NCI-H446 (cell line): ENCODE measurements around the gene PLXDC1.

ENCODE experiments used
- DNase-seq, 2 experiments: peaks; one replicate each; lab custom pipeline; 2025; lab: John Stamatoyannopoulos, UW

The PLXDC1 gene

GRCh38 chr17:39151150-39151942 lies at the start of gene PLXDC1:
Gene PLXDC1, minus strand, starts transcription at chr17:39151637. Its CDS starts 200 bp downstream, at chr17:39151437.
- DNase-seq = no peak

GRCh38 chr17:39200957-39201510 lies 49.6 kb upstream of the PLXDC1 start:
- no peak for DNase-seq

GRCh38 chr17:39200070-39200879 lies 48.8 kb upstream of the PLXDC1 start, which contains the start of gene RPL19:
Gene RPL19, plus strand, starts transcription at chr17:39200283. Its CDS starts 62 bp downstream, at chr17:39200345.
- DNase-seq = peak; percentile 84 to 88

GRCh38 chr17:39199820-39200069 lies 48.3 kb upstream of the PLXDC1 start:
- peak in 1 of 2 experiments; percentile 94 for DNase-seq

GRCh38 chr17:39198186-39198566 lies 46.7 kb upstream of the PLXDC1 start:
- DNase-seq = no peak

- peak in 1 of 2 experiments; percentile 67 for DNase-seq
Observed at GRCh38 chr17:39197380-39198185, 46.1 kb upstream of the PLXDC1 start, which contains the start of gene CACNB1. Gene CACNB1, minus strand, starts transcription at chr17:39197669. Its CDS starts 174 bp downstream, at chr17:39197495.

GRCh38 chr17:39196808-39197291 lies 45.4 kb upstream of the PLXDC1 start:
- DNase-seq = peak in 1 of 2 experiments; percentile 27

- no peak for DNase-seq
Observed at GRCh38 chr17:39196241-39196807, 44.9 kb upstream of the PLXDC1 start.

GRCh38 chr17:39195568-39196160 lies 44.2 kb upstream of the PLXDC1 start:
- DNase-seq = no peak

- no peak for DNase-seq
Observed at GRCh38 chr17:39194985-39195524, 43.6 kb upstream of the PLXDC1 start.

- no peak for DNase-seq
Observed at GRCh38 chr17:39194089-39194984, 42.9 kb upstream of the PLXDC1 start.

- no peak for DNase-seq
Observed at GRCh38 chr17:39193346-39193745, 41.9 kb upstream of the PLXDC1 start.

GRCh38 chr17:39192901-39193300 lies 41.5 kb upstream of the PLXDC1 start:
- no peak for DNase-seq

GRCh38 chr17:39191750-39192510 lies 40.5 kb upstream of the PLXDC1 start:
- no peak for DNase-seq

GRCh38 chr17:39187152-39187830 lies 35.9 kb upstream of the PLXDC1 start:
- DNase-seq = no peak

GRCh38 chr17:39186481-39187002 lies 35.1 kb upstream of the PLXDC1 start:
- peak in 1 of 2 experiments; percentile 8 for DNase-seq

- DNase-seq = no peak
Observed at GRCh38 chr17:39183720-39184119, 32.3 kb upstream of the PLXDC1 start.

- no peak for DNase-seq
Observed at GRCh38 chr17:39183045-39183444, 31.6 kb upstream of the PLXDC1 start.
